Stomach smooth muscle (tissue), 2 donors: ENCODE measurements around the gene EPHB1.

Experiments
- H3K27ac ChIP-seq: one replicate; pipeline ENCODE4 v1.7.0; 2013; ENCODE audit warnings: mild to moderate bottlenecking, low read length, inconsistent platforms
- H3K27me3 ChIP-seq, 2 donors: one replicate each; pipeline ENCODE4 v1.7.0; 2013; ENCODE audit warnings: low read length in 2 of 2; ENCODE audit not compliant: insufficient read depth in 2 of 2, control insufficient read depth in 1 of 2
- H3K36me3 ChIP-seq, 2 donors: one replicate each; pipeline ENCODE4 v1.7.0; 2013; ENCODE audit warnings: low read length in 2 of 2; ENCODE audit not compliant: control insufficient read depth in 2 of 2, insufficient read depth in 2 of 2
- H3K4me1 ChIP-seq: one replicate; pipeline ENCODE4 v1.7.0; 2013; ENCODE audit warnings: low read length; ENCODE audit not compliant: control insufficient read depth, insufficient read depth
- H3K4me3 ChIP-seq, 2 donors: one replicate each; pipeline ENCODE4 v1.7.0; 2013; ENCODE audit warnings: low read length in 2 of 2
- H3K9ac ChIP-seq, 2 donors: one replicate each; pipeline ENCODE4 v1.7.0; 2013; ENCODE audit warnings: low read length in 2 of 2, mild to moderate bottlenecking in 1 of 2
- H3K9me3 ChIP-seq, 2 donors: one replicate each; pipeline ENCODE4 v1.7.0; 2013; ENCODE audit warnings: low read length in 2 of 2; ENCODE audit not compliant: control insufficient read depth in 2 of 2
- donor health status: healthy.
- donor health status: Pancreatic carcinoma.

EPHB1 gene

GRCh38 chr3:135149707-135150681 is 354.9 kb downstream of the EPHB1 start:
- H3K27me3 ChIP-seq = no peaks in the 10 kb centered on the region
- no peaks in the 10 kb centered on the region for H3K9me3 ChIP-seq
- H3K9ac ChIP-seq = no peak overlapping the region
- H3K4me1 ChIP-seq = no peaks in the 10 kb centered on the region
- no peak overlapping the region for H3K4me3 ChIP-seq
- H3K27ac ChIP-seq = no peak overlapping the region
- no peaks in the 10 kb centered on the region for H3K36me3 ChIP-seq

- Histone ChIP-seq H3K27ac (no peak overlapping the region), H3K9ac (no peak overlapping the region), H3K4me3 (no peak overlapping the region), H3K36me3 (no peaks in the 10 kb centered on the region), H3K27me3 (no peaks in the 10 kb centered on the region), H3K4me1 (no peaks in the 10 kb centered on the region), H3K9me3 (no peaks in the 10 kb centered on the region)
These were observed 359.1 kb downstream of the EPHB1 start for GRCh38 chr3:135154186-135154585.

- Histone ChIP-seq H3K4me3 (no peak overlapping the region), H3K27me3 (no peaks in the 10 kb centered on the region), H3K27ac (no peak overlapping the region), H3K9me3 (no peaks in the 10 kb centered on the region), H3K9ac (no peak overlapping the region), H3K4me1 (no peaks in the 10 kb centered on the region), H3K36me3 (no peaks in the 10 kb centered on the region)
These were observed 360.2 kb downstream of the EPHB1 start for GRCh38 chr3:135155228-135155627.

- Histone ChIP-seq H3K9ac (no peak overlapping the region), H3K36me3 (no peaks in the 10 kb centered on the region), H3K4me1 (no peaks in the 10 kb centered on the region), H3K4me3 (no peak overlapping the region), H3K27ac (no peak overlapping the region), H3K27me3 (no peaks in the 10 kb centered on the region), H3K9me3 (no peaks in the 10 kb centered on the region)
These were observed 360.7 kb downstream of the EPHB1 start for GRCh38 chr3:135155791-135156190.

- Histone ChIP-seq H3K9ac (no peak overlapping the region), H3K27ac (no peak overlapping the region), H3K9me3 (no peaks in the 10 kb centered on the region), H3K4me3 (no peak overlapping the region), H3K4me1 (no peaks in the 10 kb centered on the region), H3K27me3 (no peaks in the 10 kb centered on the region), H3K36me3 (no peaks in the 10 kb centered on the region)
These were observed 362.1 kb downstream of the EPHB1 start for GRCh38 chr3:135157045-135157740.

- H3K9me3 ChIP-seq = no peaks in the 10 kb centered on the region
- H3K4me3 ChIP-seq = no peak overlapping the region
- no peaks in the 10 kb centered on the region for H3K36me3 ChIP-seq
- H3K9ac ChIP-seq = no peak overlapping the region
- no peaks in the 10 kb centered on the region for H3K27me3 ChIP-seq
- no peak overlapping the region for H3K27ac ChIP-seq
- no peaks in the 10 kb centered on the region for H3K4me1 ChIP-seq
These were observed 363.5 kb downstream of the EPHB1 start for GRCh38 chr3:135158520-135158919.

GRCh38 chr3:135159681-135160247 is 364.7 kb downstream of the EPHB1 start:
- Histone ChIP-seq H3K4me1 (no peaks in the 10 kb centered on the region), H3K9me3 (no peaks in the 10 kb centered on the region), H3K27ac (no peak overlapping the region), H3K36me3 (no peaks in the 10 kb centered on the region), H3K9ac (no peak overlapping the region), H3K27me3 (no peaks in the 10 kb centered on the region), H3K4me3 (no peak overlapping the region)

GRCh38 chr3:135161425-135161824 is 366.4 kb downstream of the EPHB1 start:
- H3K4me3 ChIP-seq = no peak overlapping the region
- no peak overlapping the region for H3K27ac ChIP-seq
- H3K27me3 ChIP-seq = no peaks in the 10 kb centered on the region
- no peak overlapping the region for H3K9ac ChIP-seq
- H3K9me3 ChIP-seq = no peaks in the 10 kb centered on the region
- no peaks in the 10 kb centered on the region for H3K4me1 ChIP-seq
- no peaks in the 10 kb centered on the region for H3K36me3 ChIP-seq

- Histone ChIP-seq H3K27ac (no peak overlapping the region), H3K9me3 (no peaks in the 10 kb centered on the region), H3K4me3 (no peak overlapping the region), H3K4me1 (no peaks in the 10 kb centered on the region), H3K27me3 (no peaks in the 10 kb centered on the region), H3K36me3 (no peaks in the 10 kb centered on the region), H3K9ac (no peak overlapping the region)
These were observed 368.6 kb downstream of the EPHB1 start for GRCh38 chr3:135163701-135164100.

GRCh38 chr3:135165260-135165659 is 370.2 kb downstream of the EPHB1 start:
- Histone ChIP-seq H3K4me3 (no peak overlapping the region), H3K9me3 (no peaks in the 10 kb centered on the region), H3K27ac (no peak overlapping the region), H3K9ac (no peak overlapping the region), H3K4me1 (no peaks in the 10 kb centered on the region), H3K36me3 (no peaks in the 10 kb centered on the region), H3K27me3 (no peaks in the 10 kb centered on the region)
